HG02973 (cell line): ENCODE measurements around the gene NAA40.
A peak's percentile ranks its signal among the peaks of the same experiment; 100 is the strongest.

Experiments used
- ATAC-seq: cut with Tn5 transposase; IDR thresholded peaks from one replicate; pipeline ENCODE4 v1.9.1; 2021; ENCODE audit warnings: moderate library complexity; ENCODE audit not compliant: unreplicated experiment

NAA40 gene

GRCh38 chr11:63985812-63986155 lies 47.0 kb downstream of the NAA40 start:
- ATAC-seq = peak; percentile 38

GRCh38 chr11:63986156-63986931 lies 47.5 kb downstream of the NAA40 start, which contains the start of gene OTUB1:
Gene OTUB1 (plus strand): TSS chr11:63986438. CDS start chr11:63986457, 19 bp downstream.
- ATAC-seq = peak; percentile 82

GRCh38 chr11:63986932-63987513 lies 48.2 kb downstream of the NAA40 start:
- ATAC-seq = no peak

GRCh38 chr11:63991558-63991957 lies 52.8 kb downstream of the NAA40 start:
- ATAC-seq = no peak

- ATAC-seq = no peak
Measured at GRCh38 chr11:63993100-63993499, 54.3 kb downstream of the NAA40 start.

GRCh38 chr11:63993993-63994392 lies 55.2 kb downstream of the NAA40 start:
- no peak for ATAC-seq

- no peak for ATAC-seq
Measured at GRCh38 chr11:63996512-63996911, 57.7 kb downstream of the NAA40 start.

GRCh38 chr11:63997104-63997700 lies 58.4 kb downstream of the NAA40 start:
- no peak for ATAC-seq

GRCh38 chr11:63997801-63998337 lies 59.1 kb downstream of the NAA40 start:
- ATAC-seq = no peak

GRCh38 chr11:63998558-63999348 lies 60.0 kb downstream of the NAA40 start:
- ATAC-seq = no peak

GRCh38 chr11:63999349-64000025 lies 60.7 kb downstream of the NAA40 start:
- ATAC-seq = no peak

- no peak for ATAC-seq
Measured at GRCh38 chr11:64000026-64000739, 61.4 kb downstream of the NAA40 start.

GRCh38 chr11:64000740-64001483 lies 62.1 kb downstream of the NAA40 start:
- no peak for ATAC-seq

GRCh38 chr11:64001484-64002420 lies 63.0 kb downstream of the NAA40 start:
- no peak for ATAC-seq

- no peak for ATAC-seq
Measured at GRCh38 chr11:64003807-64004589, 65.2 kb downstream of the NAA40 start.

GRCh38 chr11:64004590-64004984 lies 65.8 kb downstream of the NAA40 start:
- no peak for ATAC-seq

GRCh38 chr11:64005691-64006090 lies 66.9 kb downstream of the NAA40 start:
- ATAC-seq = no peak
